Lower leg skin (tissue), 4 donors: ENCODE results near the gene BOD1. TPM values are rescaled to one million over a fixed set of nuclear protein-coding genes. Genes with fewer than 3 reads are reported as not detected.

Experiments
- DNase-seq, 2 donors: peaks; one replicate each; pipeline ENCODE4 v3.0.0-alpha.2; 2019; ENCODE audit warnings: low spot score in 2 of 2
- H3K4me3 ChIP-seq: fragments of 200-600 bp; sonication (generic); 2 replicates; pipeline ENCODE4 v1.5.1; 2017; ENCODE audit warnings: mild to moderate bottlenecking, low read depth; ENCODE audit not compliant: poor library complexity, severe bottlenecking
- POLR2A ChIP-seq, 2 donors: fragments of 450-650 bp; IDR thresholded peaks; one replicate each; pipeline ENCODE4 v1.6.1; 2016 to 2017; ENCODE audit warnings: antibody characterized with exemption in 2 of 2, mild to moderate bottlenecking in 1 of 2, moderate library complexity in 1 of 2
- WGBS, 2 donors: methylation state at CpG; one replicate each; pipeline ENCODE4 v1.1.5; 2018; 5-methylcytosine and 5-hydroxymethylcytosine counted together
- intact Hi-C: fragments of 100-400 bp; cut with DNase I; formaldehyde crosslinking; loops from one replicate; pipeline ENCODE4 v1.15.0; 2023; ENCODE audit warnings: low total_unique reads
- total RNA-seq, 4 donors: library from RNA; depleted of rRNA; stranded (reverse); fragments of >200 nt; gene quantifications; one replicate each; pipeline ENCODE4 v1.1.0, GENCODE V29; 2016
- TF ChIP-seq, protein P1 (sequence below), 3 donors: fragments of 450-650 bp; IDR thresholded peaks; one replicate each; pipeline ENCODE4 v1.5.1; 2016; ENCODE audit warnings: antibody characterized with exemption in 3 of 3, mild to moderate bottlenecking in 3 of 3, moderate library complexity in 2 of 3

Gene BOD1
- total RNA-seq, 4 donors from 2014 or later, result 32.0 to 54.6 (median 42.8) TPM

DNA sequence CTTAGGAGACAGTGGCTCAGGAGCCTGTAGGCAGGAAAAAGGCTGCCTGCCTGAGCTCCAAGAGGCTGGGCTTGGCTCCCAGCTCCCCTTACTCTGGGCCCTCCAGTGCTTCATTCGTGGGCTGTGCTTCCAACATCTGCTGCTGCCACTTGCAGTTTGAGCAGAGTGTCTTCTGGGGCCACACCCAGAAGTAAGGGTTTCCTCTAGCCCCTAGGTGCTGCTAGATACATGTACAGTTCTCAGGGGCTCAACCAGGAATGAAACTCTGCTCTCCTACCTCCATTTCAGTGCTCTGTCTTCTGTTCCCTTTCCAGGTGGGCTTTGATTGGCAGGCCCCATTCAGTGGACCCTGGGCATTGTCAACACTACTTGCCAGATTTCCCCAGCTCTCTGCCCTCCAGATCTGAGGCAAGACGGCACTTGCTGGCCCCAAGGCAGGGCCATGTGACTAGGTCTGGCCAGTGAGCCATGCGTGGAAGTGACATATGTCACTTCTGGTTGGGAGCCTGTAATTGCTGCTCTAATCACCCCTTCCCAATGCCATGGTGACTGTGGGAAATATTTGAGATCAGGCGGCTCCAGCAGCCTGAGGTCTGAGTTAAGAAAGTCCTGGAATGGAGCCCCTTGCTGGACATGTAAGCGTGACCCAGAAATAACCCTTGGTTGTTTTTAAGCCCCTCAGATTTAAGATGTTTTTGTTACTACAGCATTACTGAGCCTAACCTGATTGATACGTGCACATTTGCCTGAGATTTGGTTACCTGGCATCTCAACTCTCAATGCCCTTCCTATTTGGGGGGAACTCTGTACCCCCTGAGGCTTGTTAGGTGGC, 9.4 kb upstream of the BOD1 start:
- WGBS, 2 donors, result 68 to 83% methylated on average over 6 of the region's 6 CpGs
- DNase-seq, result no peak
- intact Hi-C loops, result no loop called here
- TF ChIP-seq POLR2A (IDR thresholded peaks at IDR 0.05), result no peak
- TF ChIP-seq, protein P1, sequence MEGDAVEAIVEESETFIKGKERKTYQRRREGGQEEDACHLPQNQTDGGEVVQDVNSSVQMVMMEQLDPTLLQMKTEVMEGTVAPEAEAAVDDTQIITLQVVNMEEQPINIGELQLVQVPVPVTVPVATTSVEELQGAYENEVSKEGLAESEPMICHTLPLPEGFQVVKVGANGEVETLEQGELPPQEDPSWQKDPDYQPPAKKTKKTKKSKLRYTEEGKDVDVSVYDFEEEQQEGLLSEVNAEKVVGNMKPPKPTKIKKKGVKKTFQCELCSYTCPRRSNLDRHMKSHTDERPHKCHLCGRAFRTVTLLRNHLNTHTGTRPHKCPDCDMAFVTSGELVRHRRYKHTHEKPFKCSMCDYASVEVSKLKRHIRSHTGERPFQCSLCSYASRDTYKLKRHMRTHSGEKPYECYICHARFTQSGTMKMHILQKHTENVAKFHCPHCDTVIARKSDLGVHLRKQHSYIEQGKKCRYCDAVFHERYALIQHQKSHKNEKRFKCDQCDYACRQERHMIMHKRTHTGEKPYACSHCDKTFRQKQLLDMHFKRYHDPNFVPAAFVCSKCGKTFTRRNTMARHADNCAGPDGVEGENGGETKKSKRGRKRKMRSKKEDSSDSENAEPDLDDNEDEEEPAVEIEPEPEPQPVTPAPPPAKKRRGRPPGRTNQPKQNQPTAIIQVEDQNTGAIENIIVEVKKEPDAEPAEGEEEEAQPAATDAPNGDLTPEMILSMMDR (IDR thresholded peaks at IDR 0.05), result no peak
- no peak overlapping the region for H3K4me3 ChIP-seq

DNA sequence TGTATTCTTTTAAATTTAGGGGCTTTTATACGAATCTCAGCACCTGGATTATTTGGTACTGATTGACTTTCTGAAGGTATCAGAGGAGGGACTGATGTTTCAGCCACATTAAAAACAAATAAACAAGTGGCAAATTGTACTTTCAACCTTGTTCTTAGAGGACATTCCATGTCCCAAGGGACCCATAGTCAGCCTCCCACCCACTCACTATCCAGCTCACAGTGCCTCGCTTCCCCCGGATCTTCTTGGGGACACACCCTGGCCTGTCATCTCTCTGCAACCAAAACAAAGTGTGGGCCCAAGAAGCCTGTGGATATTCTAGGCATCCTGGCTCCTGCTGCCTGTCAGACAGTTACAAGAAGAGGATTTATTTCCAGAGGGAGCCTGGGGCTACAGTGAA, 8.8 kb upstream of the BOD1 start:
- H3K4me3 ChIP-seq, result no peak overlapping the region
- intact Hi-C loops, result no loop called here
- TF ChIP-seq, protein P1 (IDR thresholded peaks at IDR 0.05), result no peak
- no peak for TF ChIP-seq POLR2A (IDR thresholded peaks at IDR 0.05)
- no peak for DNase-seq
- WGBS, 2 donors, result 46 to 51% methylated on average over 3 of the region's 3 CpGs

DNA sequence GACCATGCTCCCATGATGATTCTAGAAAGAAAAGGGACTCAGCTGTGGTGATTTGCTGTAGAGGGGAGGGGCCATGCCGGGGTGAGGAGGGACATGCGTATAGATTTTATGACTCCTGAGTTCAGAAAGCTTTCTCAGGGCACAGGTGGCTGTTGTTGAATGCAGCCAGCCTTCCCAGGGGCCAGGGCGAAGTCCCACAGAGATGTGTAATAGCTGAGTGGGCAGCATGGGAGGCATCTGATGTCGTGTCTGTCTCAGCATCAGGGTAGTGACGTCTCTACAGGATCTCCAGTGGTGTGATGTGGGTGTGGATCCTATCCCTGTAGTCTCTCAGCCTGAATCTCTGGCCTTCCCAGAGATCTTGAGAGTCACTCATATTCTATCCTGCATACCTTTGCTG, 7.8 kb upstream of the BOD1 start:
- no peak overlapping the region for H3K4me3 ChIP-seq
- DNase-seq, result no peak
- TF ChIP-seq, protein P1 (IDR thresholded peaks at IDR 0.05), result no peak
- TF ChIP-seq POLR2A (IDR thresholded peaks at IDR 0.05), result no peak
- WGBS, 2 donors, result 69 to 71% methylated on average over 5 of the region's 5 CpGs
- intact Hi-C loops, result no loop called here

DNA sequence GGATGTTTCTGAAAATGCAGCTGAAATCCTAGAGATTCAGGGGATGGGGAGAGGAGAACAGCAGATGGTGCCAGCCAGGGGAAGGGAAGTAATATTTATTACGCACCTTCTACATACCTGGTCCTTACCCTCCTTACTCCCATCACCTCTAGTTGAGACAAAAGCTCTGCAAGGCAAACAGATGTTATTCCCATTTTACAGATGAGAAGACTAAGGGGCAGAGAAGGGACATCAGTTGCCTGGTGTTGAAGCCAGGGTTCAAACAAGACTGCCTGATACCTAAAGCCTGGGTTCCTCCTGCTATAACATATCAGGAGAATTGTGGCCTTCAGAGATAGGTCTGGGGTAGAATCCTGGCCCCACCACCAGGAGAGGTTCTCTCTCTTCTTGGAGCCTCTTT, 7.3 kb upstream of the BOD1 start:
- intact Hi-C loops, result no loop called here
- no peak overlapping the region for H3K4me3 ChIP-seq
- no peak for TF ChIP-seq POLR2A (IDR thresholded peaks at IDR 0.05)
- TF ChIP-seq, protein P1 (IDR thresholded peaks at IDR 0.05), result no peak
- DNase-seq, result no peak
- WGBS, 2 donors, result 86 to 96% methylated on average over 1 of the region's 1 CpG

DNA sequence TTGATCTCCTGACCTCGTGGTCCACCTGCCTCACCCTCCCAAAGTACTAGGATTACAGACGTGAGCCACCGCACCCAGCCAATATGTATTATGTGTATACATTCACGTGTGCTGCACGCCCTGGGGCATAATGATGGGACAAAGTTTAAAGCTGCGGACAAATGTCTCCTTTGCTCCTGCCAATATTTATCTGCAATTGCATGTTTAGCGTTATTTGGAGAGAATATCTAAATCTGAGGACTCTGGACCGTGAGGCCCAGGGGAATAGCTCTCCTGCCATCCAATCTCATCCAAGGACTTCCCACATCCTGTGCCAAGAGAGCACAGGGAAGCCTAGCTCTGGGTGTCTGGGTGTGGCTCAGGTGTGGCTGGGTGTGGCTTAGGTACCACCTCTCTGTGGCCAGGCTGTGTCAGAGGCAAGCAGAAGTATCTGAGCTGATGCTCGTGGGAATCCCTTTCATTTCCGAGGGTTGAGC, 6.9 kb upstream of the BOD1 start:
- H3K4me3 ChIP-seq, result no peak overlapping the region
- intact Hi-C loops, result no loop called here
- no peak for DNase-seq
- WGBS, 2 donors, result 65% methylated on average over 10 of the region's 10 CpGs
- TF ChIP-seq, protein P1 (IDR thresholded peaks at IDR 0.05), result no peak
- TF ChIP-seq POLR2A (IDR thresholded peaks at IDR 0.05), result no peak
